GM19023 (cell line): ENCODE measurements around the gene NPB.
A peak's percentile ranks its signal among the peaks of the same experiment; 100 is the strongest.

Source experiments
- ATAC-seq: cut with Tn5 transposase; IDR thresholded peaks from one replicate; pipeline ENCODE4 v1.9.1; 2021; ENCODE audit warnings: mild to moderate bottlenecking, moderate library complexity; ENCODE audit not compliant: unreplicated experiment

The NPB gene

DNA sequence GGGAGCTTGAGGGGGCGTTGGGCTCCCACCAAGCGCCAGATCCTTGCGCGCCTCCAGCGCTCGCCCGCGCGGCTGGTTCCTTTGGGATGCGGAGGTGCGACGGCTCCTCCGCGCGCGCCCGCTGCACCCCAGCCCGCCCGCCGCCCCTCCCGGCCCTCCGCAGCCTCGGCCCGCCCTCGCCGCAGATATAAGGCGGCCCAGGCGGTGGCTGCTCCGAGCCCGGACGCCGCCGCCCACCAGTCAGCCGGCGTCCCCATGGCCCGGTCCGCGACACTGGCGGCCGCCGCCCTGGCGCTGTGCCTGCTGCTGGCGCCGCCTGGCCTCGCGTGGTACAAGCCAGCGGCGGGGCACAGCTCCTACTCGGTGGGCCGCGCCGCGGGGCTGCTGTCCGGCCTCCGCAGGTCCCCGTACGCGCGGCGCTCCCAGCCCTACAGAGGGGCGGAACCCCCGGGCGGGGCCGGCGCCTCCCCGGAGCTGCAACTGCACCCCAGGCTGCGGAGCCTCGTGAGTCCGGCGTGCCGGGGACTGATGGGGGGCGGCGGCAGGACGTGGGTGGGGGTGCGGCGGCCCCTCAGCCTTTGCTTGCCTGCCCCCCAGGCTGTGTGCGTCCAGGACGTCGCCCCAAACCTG is at the start of gene NPB:
Gene NPB, plus strand, starts transcription at position 216 of the 630 bp plus-strand sequence. Its CDS starts 40 bp downstream, at position 256.
- no peak for ATAC-seq

DNA sequence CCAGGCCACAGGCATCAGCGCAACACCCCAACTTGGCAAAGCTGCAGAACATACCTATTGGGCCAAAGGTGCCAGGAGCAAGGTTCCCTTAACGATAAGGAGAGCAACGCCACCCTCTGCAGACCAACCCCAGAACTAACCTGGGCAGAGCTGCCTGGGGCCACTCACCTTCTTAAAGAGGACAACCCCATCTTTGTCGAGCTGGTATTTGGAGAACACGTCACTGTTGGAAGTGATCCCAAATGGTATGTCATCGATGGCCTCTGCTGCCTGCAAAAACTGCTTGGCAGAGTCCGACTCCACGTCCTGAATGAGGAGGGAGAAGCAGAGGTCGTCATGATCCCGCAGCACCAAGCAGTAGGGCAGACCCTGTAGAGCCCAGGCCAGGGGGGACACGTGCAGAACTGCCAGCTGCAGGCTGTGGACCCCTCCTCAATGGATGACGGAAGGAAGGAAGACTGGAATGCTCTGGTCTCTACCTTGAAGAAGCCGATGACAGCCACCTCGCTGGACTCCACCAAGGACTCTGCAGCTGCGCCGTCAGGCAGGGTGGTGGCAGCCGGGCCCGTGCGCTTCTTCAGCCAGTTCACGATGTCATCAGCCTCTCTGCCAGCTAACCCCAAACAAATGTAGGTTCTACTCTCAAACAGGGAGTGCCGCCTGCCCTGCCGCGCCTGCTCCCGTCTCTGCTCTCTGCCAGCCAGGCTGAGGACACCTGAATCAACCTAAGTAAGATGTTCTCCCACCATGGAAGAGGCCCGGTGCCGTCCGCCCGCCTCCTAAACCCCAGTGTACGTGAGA is 46.9 kb upstream of the NPB start:
- ATAC-seq: no peak

DNA sequence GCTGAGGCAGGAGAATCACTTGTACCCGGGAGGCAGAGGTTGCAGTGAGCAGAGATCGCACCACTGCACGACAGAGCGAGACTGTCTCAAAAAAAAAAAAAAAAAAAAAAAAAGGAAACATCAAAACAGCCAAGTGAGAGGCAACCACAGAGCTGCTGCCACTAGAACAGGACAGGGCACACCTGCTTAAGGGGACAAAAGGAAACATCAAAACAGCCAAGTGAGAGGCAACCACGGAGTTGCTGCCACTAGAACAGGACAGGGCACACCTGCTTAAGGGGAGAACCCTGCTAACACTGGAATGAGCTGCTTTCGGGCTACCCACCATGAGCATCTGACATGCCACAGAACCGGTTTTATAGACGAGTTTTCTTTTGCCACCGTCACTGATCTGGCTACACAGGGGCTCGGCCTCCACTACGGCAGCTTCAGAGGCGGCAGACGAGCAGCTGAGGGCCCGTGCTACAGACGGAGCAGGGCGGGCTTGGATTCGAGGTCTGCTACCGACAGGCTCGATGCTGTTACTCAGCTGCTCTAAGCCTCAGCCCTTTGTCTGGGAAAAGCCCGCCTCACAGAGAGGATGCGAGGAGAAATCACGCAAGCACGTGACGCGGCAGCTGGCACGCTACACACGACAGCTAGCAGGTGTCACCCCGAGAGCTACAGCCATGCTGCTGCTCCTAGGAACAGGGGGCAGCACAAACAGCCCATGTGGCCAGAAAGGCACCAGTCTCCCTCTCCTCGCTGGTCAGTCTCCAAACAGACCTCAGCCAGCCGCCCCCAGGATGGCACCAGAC is 43.7 kb upstream of the NPB start:
- no peak for ATAC-seq

DNA sequence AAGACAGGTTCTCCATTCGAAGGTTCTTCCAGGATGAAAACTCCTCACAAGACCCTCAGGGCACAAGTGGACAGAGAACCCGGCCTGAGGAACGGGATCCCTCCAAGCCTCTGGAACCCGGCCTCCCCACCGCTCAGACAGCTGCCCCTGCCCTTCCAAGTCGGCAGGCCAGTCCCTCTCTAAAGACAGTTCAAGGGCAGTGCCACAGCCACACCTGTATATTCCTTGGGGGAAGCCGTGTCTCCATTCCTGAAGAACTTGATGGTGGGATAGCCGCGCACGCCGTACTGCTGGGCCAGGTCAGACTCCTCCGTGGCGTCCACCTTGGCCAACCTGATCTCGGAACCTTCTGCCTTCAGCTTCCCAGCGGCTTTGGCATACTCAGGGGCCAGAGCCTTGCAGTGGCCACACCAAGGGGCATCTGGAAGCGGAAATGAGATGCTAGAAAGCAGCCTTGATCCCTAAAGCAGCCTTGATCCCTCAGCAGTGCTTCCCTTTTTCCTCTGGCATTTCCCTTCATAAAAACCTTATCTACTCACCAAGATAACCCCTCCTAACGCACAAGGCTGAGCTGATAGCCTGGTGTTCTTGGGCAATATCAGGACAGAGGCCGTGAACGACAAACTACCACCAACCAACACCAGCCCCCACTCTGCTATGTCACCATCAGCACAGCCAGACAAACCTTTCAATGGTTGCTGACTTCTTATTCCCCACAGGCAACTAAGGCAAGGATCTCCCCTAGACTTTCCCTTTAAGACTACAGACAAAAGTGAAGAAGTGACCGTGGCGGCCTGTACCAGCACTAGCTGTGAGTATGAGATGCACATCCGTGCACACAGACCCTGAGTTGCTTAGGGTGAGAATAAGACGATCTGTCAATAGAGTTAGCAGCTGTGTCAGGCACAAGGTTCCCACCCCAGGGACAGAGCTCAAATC is 42.8 kb upstream of the NPB start:
- no peak for ATAC-seq

DNA sequence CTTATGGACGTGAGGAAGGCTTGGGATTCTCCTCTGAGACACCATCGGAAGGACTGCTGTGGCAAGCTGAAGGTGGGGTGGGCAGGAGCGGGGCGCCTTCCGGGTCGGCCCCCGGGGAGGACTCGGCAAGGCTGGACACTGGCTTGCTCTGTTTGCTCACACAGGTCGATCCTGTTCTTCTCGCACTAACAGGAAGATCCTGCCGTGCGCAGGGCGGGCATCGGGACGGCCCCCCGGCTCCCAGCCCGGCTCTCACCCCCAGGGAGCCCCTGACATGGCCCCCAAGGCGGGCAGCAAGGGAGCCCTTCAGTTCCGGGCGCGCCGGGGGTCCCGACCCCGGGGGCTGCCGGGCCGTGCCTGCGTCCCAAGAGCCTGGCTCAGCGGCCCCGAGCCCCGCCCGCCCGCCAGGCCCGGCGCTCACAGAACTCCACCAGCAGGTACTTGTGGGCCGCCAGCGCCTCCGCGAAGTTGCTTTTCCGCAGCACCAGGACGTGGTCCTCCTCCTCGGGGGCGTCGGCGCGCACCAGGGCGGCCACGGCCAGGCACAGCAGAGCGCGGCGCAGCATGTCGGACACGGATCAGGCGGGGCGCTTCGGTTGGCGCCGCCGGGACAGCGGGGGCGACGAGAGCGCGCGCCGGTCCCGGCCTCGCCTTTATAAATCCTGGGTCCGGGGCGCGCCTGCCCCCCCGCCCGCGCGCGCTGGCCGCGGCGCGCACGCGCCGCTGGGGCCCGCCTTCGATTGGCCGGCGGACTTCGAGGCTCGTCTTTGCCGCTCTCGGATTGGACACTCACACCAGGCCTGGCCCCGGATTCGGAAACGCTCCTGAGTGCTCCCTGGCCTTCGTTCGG is 41.9 kb upstream of the NPB start, which contains the start of gene P4HB:
Gene P4HB, minus strand, starts transcription at position 630 of the 850 bp plus-strand sequence. Its CDS starts 64 bp downstream, at position 566.
- ATAC-seq: peak; percentile 3

DNA sequence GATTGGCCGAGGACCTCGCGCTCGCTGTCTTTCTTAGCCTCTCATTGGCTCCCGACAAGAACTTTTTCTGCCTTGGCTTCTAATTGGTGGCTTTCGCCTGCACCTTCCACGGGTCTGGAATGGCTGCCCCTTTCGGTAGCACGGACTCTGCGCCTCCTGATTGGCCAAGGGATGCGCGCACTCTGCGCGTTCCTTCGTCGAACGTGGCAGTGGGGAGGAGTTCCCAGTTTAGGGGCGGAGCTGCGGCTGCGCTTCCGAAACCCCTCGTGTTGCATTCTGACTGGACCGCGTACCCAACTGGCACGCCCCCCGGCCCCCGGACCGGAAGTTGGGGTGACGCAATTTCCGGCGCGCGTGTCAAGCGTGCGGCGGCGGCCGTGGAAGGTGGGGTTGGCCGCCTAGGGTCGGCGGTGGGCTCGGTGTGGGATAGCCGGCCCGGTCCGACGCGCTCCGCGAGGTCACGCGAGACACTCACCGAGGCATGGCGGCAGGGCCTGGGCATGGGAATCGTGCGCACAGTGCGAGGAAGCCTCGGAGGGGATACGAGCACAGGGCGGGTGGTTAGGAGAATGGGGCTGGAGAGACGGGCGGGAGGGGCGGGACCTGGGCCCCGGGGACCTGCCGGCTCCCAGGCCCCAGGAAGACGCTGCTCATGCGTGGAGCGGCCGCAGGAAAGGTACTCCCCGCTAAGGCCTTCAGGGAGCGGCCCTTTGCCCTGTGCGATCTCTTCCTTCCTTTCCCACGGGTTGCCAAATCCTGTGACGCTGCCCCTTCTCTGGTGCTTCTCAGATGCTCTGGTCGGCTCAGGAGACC is 41.1 kb upstream of the NPB start:
- ATAC-seq: peak; percentile 74

DNA sequence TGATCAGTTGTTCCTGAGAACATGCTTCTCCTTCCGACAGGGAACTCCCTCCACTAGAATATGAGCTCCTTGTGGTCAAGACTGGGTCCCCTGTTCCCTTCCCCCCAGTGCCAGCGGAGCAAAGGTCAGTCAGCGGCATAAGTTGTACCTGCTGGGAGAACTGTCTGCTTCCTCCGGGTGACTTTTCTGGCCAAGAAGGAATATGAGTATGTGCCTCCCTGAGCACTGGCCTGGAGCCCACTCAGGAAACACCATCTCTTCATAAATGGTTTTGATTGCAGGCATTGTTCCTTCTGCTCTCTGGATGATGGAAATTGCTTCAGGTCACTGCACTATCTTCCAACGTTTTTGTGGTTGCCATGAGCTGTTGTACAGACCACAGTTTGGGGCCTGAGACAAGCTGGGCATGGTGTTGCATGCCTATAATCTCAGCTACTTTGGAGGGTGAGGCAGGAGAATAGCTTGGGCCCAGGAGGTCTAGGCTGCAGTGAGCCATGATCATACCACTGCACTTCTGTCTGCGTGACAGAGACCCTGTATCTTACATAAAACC is 38.8 kb upstream of the NPB start:
- ATAC-seq: no peak

DNA sequence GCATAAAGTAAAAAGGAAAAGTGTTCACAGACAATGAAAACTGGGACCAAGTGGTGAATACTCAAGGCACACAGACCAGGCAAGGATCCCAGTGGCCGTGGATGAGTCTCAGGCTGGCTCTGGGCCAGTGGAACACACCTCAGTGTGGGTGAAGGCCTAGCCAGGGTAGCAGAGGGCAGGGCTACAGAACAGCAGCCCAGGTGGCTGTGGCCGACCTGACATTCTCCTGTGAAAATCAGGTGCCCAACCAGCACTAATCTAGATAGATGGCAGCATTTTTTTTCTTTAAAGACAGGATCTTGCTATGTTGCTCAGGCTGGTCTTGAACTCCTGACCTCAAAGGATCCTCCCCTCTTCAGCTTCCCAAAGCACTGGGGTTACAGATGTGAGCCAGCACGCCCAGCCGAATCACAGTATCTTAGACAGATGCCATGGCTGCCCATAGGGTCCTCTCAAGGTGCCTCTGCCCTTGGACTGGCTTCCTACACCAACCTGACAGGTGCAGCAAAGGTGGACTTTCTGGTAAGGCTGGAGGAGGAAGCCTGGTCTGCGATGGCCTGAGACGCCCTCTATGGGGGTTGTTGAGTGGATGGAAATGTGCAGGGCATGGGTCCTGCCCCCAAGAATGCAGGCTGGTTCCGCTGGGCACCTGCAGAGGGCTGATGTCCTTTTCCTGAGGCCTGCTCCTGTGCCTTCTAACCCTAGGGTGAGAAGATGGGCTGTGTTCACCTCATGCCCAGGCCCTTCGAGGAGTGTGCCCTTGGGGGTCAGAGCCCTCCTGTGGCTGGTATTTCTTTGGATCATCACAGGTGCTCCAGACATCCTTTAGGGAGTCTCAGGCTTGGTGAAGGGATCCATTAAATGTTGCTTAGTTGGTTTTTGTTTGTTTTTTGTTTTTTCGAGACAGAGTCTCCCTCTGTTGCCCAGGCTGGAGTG is 37.9 kb upstream of the NPB start:
- ATAC-seq: no peak

DNA sequence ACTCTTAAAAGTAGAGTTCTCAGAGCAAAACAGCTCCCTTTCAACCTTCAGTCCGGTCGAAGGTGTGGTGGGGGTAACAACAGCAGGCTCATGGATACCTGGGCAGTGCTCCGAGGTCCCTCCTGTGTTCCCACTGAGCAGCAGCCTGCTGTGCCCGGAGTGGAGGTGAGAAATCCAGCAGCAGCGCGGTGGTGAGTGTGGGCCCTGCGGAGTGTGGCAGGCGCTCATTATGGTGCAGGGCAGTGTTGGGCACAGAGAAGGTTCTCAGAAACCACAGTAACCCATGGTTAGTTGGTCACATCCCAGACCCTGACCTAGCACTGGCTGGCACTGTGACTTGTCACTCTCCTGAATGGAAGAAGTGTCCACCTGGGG is 36.7 kb upstream of the NPB start:
- no peak for ATAC-seq

DNA sequence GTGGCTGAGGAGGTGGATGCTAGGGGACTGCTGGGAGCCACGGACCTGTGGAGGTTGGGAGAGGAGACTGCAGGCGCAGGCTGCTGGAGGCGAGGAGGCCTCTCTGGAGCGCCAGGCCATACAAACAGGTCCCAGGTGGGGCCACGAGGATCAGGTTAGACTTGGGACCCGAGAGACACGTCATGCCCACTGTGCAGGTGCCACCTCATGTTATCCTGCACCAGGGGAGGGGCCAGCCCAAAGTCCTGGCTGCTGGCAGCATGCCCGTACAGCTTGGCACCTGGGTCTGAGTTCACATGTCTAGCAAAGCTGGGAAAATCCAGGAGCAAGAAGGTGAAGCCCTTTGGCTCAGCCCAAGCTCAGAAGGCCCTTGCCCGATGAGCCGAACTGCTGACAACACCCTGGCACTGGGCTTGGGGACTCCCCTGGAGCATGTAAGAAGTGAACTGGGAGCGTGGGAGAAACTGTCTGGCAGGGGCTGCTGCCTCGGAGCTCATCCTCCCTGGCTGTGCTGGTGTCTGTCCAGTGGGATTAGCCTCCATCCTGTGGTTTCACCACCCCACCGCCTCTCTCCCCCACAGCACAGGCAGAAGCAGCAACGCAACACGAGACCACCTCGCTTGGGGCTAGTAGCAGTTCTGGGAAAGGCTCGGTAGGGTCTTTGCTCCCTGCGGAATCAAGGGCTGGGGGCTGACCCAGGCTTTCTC is 36.2 kb upstream of the NPB start:
- no peak for ATAC-seq

DNA sequence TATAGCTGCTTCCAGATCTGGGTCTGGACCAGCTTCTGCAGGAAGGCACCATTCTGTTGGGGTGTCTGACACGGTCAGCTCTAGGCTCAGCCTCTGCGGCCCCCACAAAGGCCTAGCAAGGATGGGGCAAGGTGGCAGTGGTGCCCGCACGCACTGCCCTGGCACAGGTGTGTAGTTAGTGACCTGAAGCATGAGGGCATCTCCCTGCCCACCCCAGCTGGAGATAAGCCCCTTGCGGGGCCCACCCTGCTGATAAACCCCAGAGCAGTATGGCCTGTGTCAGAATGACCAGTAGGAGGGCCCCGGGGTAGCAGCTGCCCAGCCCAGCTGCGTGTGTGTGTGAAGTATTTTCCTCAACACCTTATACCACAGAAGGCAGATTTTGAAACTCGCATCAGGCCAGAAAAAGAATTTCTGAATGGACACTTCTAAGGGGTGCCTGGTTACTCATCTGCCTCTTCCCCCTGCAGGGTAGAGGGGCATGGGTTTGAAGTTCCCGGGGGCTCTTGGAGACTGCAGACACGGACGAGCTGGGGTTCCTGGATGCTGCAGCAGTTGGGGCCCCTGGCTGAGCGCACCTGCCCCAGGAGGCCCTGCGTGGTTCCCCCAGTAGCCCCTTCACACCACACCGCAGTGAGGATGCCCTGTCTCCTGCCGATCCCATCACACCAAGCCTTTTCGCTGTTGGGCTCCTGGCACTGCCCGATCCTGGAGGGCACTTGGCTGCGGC is 35.4 kb upstream of the NPB start:
- ATAC-seq: no peak

DNA sequence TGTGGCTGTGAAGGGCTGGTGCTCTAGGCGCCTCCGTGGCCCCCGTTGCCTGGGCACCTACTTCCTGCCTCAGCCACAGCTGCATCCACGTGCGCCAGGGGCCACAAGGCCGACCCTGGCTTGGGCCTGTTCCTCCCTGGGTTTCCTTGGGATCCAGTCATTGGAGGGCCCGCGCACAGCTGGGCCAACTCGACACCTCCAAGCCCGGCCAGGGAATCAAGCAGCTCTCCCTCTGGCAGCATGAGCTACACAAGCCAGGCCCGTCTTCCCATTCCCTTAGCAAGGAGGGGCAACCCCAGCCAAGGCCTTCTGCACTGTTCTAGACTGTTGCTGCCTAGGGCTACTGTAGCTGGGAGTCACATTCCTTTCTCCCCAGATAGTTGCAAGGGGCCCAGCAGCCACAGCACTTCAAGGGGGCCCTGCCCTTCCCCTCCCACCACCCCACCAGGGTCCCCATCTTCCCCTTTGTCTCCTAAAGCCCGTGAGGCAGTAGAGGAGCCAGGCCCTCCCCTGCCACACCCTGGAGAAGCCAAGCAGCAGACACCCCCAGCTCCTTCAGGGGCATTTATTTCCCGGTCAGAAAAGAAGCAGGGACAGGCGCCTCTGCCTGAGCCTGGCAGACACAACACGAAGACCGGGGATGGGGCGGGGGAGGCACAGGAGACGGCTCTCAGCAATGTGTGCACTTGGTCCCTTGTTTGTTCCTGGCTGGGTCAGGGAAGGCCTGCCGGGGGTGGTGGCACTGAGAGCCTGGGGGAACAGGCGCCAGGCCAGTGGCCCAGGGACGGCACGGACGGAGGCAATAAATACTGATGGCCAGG is 34.7 kb upstream of the NPB start:
- ATAC-seq: no peak

DNA sequence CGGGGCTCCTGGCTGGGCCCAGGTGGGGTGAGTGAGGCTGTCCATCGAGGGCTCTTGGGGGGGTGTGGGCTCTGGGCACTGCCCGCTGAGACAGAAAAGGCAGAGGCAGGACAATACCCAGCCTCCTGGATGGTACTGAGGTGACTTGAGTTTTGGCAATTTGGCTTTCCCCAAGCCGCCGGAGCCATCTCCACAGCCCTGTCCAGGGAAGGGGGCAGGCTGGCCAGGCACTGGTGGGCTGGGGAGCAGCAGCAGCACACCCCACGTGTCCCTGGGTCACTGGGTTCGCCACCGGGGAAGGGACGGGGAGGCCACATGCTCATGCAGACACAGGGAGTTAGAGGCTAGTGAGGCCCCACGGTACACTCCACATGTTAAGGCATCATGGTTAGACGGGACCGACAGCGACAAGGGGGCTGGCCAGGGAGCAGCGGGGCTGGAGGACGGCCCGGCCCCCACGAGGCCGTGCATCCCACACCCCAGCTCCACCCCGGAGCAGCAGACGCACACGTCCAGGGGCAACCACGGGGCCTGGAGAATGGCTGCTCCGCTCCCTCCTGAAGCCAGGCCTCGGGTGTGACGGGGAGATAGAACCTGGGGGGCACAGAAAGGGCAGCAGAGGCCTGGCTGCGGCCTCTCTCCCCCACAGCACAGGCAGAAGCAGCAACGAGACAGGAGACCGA is 33.9 kb upstream of the NPB start:
- ATAC-seq: no peak

DNA sequence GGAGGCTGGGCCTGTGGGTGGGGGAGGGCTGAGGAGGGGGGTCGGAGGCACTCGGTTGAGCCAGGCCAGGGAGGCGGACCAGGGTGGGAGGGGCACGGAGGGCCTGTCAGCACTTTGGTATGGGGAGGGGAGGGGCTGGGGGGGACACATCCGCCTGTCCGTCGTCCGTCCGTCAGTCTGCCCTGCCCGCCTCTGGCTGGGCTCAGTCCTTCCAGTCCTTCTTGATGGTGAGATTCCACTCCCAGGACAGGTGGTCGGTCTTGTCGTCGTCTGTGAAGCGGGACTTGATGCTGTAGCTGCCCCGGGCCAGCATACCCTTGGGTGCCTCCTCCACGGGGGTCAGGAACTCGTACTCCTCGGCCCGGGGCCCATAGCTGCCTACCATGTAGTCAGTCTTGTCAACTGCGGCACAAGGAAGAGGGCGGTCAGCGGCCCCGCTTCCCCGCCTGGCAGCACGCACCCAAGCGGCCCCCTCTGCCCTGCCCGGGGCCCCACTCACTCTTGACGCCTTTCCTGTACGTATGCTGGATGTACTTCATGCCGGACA is 33.3 kb upstream of the NPB start:
- ATAC-seq: no peak
